ENCODE measurements around the gene RXFP3. TPM values are rescaled to one million over a fixed set of nuclear protein-coding genes. Genes with fewer than 3 reads are reported as not detected.

The RXFP3 gene
- total RNA-seq, 4 donors from 2014 or later: not detected

- Histone ChIP-seq H3K4me1 (peaks cover 0 to 12% of the 10 kb centered on the region in 2 donors), H3K4me3 (replicated peaks in 1 of 3) (no peak overlapping the region), H3K27ac (no peak overlapping the region), H3K36me3 (no peaks in the 10 kb centered on the region), H3K27me3 (peaks cover 18% of the 10 kb centered on the region), H3K9me3 (no peaks in the 10 kb centered on the region)
- intact Hi-C loops (cut with DNase I): loop anchor here (10.0 kb wide), 1 partner anchor 501 kb away; no protein-coding TSS in a partner anchor
- WGBS, 2 donors: 2% methylated on average over 24 to 30 of the region's 30 CpGs
- peak; percentile 55 to 69 for DNase-seq
- TF ChIP-seq POLR2A (IDR thresholded peaks at IDR 0.05): no peak
- TF ChIP-seq CTCF (IDR thresholded peaks at IDR 0.05): peak in 3 of 6 experiments; percentile 4 to 40 (median 33)
These were observed 194 bp upstream of the RXFP3 start for GRCh38 chr5:33936004-33936380.

- 25 to 30% methylated on average over 10 to 34 of the region's 54 CpGs for WGBS, 2 donors
These were observed 976 bp downstream of the RXFP3 start for GRCh38 chr5:33937017-33937706.

GRCh38 chr5:33937707-33938506 is 1.7 kb downstream of the RXFP3 start:
- Histone ChIP-seq H3K27me3 (peaks cover 18% of the 10 kb centered on the region), H3K36me3 (no peaks in the 10 kb centered on the region), H3K4me3 (replicated peaks in 1 of 3) (no peak overlapping the region), H3K27ac (no peak overlapping the region), H3K4me1 (peaks cover 0 to 12% of the 10 kb centered on the region in 2 donors), H3K9me3 (no peaks in the 10 kb centered on the region)
- intact Hi-C loops (cut with DNase I): loop anchor here (10.0 kb wide), 1 partner anchor 503 kb away; no protein-coding TSS in a partner anchor
- WGBS, 2 donors: 13 to 24% methylated on average over 27 to 53 of the region's 54 CpGs
- no peak for DNase-seq
- no peak for TF ChIP-seq POLR2A (IDR thresholded peaks at IDR 0.05)
- TF ChIP-seq CTCF (IDR thresholded peaks at IDR 0.05): no peak

More at GRCh38 chr5:33937017-33937706, 976 bp downstream of the RXFP3 start:
- H3K9me3 ChIP-seq: no peaks in the 10 kb centered on the region
- no peaks in the 10 kb centered on the region for H3K36me3 ChIP-seq
- no peak for TF ChIP-seq POLR2A (IDR thresholded peaks at IDR 0.05)
- TF ChIP-seq CTCF (IDR thresholded peaks at IDR 0.05): no peak
- DNase-seq: no peak
- intact Hi-C loops (cut with DNase I): loop anchor here (10.0 kb wide), 1 partner anchor 502 kb away; no protein-coding TSS in a partner anchor
- peaks cover 18% of the 10 kb centered on the region for H3K27me3 ChIP-seq
- H3K27ac ChIP-seq: no peak overlapping the region
- no peak overlapping the region for H3K4me3 ChIP-seq (replicated peaks in 1 of 3)
- H3K4me1 ChIP-seq: peaks cover 0 to 12% of the 10 kb centered on the region in 2 donors

- Histone ChIP-seq H3K27ac (no peak overlapping the region), H3K4me3 (replicated peaks in 1 of 3) (no peak overlapping the region), H3K4me1 (peaks cover 0 to 12% of the 10 kb centered on the region in 2 donors), H3K9me3 (no peaks in the 10 kb centered on the region), H3K36me3 (no peaks in the 10 kb centered on the region), H3K27me3 (peaks cover 18% of the 10 kb centered on the region)
- DNase-seq: no peak
- intact Hi-C loops (cut with DNase I): loop anchor here (10.0 kb wide), 1 partner anchor 504 kb away; no protein-coding TSS in a partner anchor
- TF ChIP-seq POLR2A (IDR thresholded peaks at IDR 0.05) (no peak), CTCF (IDR thresholded peaks at IDR 0.05) (no peak)
- 15 to 29% methylated on average over 14 of the region's 14 CpGs for WGBS, 2 donors
These were observed 2.3 kb downstream of the RXFP3 start for GRCh38 chr5:33938507-33938796.

GRCh38 chr5:33938881-33939280 is 2.7 kb downstream of the RXFP3 start:
- intact Hi-C loops (cut with DNase I): loop anchor here (10.0 kb wide), 1 partner anchor 504 kb away; no protein-coding TSS in a partner anchor

More at GRCh38 chr5:33938881-33939280, 2.7 kb downstream of the RXFP3 start:
- no peak overlapping the region for H3K27ac ChIP-seq
- no peak overlapping the region for H3K4me3 ChIP-seq (replicated peaks in 1 of 3)
- no peaks in the 10 kb centered on the region for H3K36me3 ChIP-seq
- 2 to 4% methylated on average over 7 to 15 of the region's 15 CpGs for WGBS, 2 donors
- peaks cover 18% of the 10 kb centered on the region for H3K27me3 ChIP-seq
- H3K4me1 ChIP-seq: peaks cover 0 to 12% of the 10 kb centered on the region in 2 donors
- TF ChIP-seq CTCF (IDR thresholded peaks at IDR 0.05) (no peak), POLR2A (IDR thresholded peaks at IDR 0.05) (no peak)
- no peak for DNase-seq
- H3K9me3 ChIP-seq: no peaks in the 10 kb centered on the region

Data from thyroid gland (tissue), 4 donors.